NCI-H345 treated with DMSO at 0.1 percent for 48 hours (cell line): ENCODE results near the gene AKT3.

Experiments
- DNase-seq: peaks from one replicate; lab custom pipeline; 2025; ENCODE audit not compliant: unreplicated experiment; lab: John Stamatoyannopoulos, UW

AKT3 gene

DNA sequence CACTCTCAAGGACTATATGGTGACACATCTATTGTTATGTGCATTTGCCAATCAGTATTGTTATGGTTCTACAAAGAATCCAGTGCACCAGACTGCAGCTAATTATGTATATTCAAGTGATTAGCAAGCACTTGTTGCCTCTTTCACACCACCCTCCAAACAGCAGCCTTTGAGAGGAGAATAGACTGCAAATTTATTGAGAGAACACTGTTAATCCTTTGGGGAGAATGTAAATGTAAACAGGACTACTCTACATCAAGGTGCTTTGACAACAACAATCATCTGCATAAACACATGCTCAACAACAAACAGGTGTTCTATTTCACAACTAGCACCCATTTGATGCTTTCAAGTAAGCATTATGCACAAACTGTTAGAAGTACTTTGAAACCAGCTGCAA is 117.4 kb downstream of the AKT3 start:
- peak; percentile 74 for DNase-seq

DNA sequence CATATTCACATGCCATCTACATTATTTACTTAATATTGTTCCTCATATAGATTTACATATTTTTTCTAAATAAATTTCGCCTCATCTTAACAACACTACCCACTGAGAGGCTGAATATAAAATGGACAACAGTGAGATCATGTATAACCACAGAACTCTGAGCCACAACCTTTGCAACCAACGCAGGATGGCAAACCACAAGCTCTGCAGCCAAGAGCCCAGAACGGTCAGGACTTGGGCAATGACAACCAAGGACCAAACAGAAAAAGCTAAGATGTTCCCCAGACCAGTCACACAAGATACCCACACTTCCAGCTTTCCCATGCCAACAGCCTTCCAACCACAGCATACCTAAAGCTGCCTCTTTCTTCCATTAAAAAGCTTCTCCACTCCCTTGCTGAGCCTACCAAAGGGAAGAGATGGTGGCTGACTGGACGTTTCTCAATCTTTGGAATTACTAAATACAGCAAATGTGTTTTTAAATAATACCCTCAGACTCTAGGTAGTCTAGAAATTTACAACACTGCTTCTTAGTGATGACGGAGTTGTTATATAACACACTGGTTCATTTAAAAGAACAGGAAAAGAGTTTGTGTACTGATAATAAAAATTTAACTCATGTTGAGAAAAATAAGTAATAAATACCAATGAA is 117.9 kb downstream of the AKT3 start:
- DNase-seq = no peak

DNA sequence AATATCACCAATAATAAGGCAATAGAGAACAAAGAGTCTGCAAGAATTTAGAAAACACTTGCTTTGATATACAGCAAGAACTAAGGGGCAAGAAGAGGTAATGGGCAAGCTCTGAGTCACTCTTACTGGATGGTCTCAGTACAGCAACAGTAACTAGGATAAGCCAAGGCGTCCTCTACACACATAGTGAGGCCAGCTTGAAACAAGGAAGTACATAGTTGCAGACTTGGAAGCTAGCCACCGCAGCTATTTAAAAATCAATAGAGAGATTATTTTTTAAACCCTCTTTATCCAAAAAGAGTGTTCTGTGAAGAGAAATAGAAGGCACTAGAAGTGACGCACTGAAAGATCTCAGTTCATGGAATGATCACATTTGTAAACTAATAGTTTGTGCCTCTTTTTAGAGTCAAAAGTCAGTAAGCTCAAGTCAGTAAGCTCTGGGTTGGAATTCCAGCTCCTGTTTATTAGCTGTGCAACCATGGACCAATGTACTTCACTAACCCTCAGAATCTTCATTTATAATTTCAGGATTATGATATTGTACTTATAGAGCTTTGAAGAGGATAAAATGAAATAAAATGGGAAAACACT is 118.6 kb downstream of the AKT3 start:
- DNase-seq = no peak

DNA sequence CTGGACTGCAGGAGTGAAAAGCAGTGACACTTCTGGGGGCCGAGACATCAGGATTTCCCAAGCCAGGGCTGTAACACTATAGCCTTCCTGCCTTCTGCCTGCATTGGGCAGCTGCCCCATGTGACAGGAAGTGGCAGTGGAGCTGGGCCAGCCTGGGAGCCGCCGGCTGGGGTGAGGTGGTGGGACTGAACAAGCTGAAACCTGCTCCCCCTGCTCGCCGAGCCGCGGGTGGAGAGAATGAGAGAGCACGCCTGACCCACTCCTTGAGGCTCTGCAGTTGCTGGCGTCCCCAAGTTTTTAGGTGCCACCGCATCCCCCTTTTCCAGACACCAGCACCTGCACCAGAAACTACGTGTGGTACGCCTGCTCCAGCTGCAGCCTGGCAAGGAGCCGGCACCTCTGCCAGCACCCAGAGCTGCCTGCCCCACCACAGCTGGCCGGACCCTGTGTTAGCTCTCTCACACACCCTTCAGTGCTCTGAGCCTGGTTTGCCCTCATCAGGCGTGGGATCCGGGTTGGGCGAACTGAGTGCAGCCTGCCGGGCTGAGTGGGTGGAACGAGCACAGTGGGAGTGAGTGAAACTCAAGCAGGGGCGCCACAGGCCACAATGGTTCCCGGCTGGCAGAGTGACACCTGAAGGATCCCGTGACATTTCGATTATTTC is 119.4 kb downstream of the AKT3 start:
- DNase-seq = no peak

DNA sequence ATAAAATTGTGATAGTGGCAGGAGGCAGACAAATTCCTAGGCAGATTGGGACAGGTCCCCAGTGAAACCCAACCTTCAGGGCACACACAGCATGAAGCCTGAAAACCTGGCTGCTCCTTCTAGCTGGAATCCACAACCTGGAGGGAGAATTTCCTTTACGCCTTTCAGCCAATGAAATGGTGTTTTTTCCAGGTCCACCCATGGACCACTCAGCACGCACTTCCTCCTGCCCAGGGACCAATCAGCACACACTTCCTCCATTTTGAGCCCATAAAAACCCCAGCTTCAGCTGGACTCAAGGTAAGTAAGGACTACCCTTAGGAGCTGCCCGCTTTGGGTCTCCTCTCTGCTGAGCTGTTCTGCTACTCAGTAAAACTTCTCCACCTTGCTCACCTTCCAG is 120.1 kb downstream of the AKT3 start:
- no peak for DNase-seq

DNA sequence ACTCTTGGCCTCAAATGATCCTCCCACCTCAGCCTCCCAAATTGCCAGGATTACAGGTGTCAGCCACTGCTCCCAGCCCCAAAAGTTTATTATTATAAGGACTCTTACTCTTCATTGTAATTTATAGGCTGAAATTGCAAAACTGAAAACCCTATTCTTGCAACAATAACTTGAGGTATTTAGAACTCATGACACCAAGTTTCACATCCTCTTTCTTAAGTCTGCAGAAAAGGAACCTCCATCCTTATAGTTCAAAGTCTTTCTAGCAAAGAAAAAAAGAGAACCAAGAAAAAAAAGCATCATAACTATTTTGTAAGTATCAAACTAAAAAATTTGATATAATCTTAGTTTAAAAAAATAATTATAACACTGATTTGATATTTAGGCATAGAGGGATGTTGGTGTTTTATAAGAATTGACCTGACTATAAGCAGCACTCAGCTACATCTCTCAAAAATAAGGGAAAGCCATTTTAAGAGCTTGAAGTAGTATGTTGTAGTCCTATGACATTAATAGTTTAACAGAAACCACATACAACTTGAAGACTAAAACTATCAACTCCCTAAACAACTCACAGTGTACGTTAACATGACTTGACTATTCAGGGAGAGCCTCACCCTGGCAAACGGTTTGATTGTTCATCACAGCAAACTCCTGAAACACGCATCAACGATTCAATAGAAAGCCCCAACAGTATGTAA is 122.4 kb downstream of the AKT3 start:
- DNase-seq = no peak

DNA sequence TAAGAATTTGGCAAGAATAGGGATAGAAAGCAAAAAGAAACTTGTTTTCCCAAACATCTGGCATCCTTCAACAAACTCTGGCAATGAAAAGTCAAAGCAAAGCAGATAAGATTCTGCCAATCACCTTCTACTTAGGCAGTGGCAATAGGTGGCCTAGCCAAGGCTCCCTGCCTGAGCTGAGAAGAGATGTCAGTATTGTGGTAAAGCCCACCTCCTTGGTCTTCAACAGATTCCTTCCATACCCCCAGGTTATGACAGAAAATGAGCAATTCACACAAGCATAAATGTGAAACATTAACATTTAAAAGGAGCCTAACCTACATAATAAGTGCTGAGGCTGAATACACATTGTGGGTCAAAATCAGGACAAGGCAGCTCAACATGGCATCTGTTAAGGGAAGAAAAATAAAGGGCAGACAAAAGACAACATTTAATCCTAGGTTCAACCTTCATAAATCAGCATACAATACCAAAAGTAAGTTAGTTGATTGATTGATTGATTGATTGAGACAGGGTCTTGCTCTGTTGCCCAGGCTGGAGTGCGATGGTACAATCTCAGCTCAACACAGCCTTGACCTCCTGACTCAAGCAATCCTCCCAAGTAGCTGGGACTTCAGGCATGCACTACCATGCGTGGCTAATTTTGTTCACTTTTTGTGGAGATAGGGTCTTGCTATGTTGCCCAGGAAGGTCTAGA is 123.1 kb downstream of the AKT3 start:
- no peak for DNase-seq

DNA sequence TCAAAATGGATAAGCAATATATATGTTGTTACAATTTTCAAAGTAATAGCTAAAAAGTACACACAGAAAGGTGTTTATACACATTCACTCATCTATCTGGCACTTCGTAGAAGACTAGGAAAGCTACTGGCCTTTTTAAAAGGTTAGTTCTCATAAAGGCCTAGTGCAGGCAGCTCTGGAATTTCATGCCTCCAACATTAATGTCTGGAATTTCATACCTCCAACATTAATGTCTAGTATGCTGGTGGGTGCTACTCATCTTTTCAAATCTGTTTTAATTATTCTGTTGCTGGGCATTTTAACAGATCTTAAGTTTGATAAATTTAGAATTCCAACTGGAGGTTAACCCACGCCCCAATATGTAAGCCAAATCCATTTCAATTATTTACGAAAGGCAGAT is 124.2 kb downstream of the AKT3 start:
- DNase-seq = no peak

DNA sequence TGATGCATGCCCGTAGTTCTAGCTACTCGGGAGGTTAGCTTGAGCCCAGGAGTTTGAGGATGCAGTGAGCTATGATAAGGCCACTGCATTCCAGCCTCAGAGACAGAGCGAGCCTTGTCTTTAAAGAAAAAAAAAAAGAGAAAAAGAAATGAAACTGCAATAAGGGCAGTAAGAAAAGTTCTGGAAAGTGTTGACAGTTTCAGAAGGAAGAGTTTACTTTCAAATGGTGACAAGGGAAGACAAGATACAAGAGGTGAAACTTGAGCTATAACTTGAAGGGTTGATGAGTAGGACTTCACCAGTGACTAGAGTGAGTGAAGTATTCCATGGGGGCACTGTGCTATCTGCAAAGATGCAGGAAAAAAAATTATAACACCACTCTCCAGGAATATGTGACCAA is 125.0 kb downstream of the AKT3 start:
- no peak for DNase-seq

DNA sequence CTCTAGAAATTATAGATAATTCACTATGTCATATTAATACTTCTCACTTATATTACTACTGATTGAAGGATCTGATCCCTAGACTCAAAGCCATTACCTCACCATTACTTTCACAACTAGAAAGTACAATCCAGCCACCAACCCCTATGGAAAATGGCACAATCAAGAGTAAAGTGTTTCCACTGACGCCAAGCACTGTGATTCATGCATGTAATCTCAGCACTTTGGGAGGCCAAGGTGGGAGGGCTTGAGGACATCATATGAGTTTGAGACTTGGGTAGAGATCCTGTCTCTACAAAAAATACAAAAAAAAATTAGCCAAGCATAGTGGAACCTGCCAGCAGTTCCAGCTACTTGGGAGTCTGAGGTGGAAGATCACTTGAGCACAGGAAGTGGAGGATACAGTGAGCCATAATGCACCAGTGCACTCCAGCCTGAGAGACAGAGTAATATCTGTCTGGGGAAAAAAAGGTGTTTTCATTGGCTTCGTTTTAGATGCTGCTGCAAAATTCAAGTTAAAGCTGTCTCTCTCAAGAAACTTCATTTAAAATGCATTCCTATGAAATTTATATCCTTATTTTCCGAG is 126.5 kb downstream of the AKT3 start:
- no peak for DNase-seq

DNA sequence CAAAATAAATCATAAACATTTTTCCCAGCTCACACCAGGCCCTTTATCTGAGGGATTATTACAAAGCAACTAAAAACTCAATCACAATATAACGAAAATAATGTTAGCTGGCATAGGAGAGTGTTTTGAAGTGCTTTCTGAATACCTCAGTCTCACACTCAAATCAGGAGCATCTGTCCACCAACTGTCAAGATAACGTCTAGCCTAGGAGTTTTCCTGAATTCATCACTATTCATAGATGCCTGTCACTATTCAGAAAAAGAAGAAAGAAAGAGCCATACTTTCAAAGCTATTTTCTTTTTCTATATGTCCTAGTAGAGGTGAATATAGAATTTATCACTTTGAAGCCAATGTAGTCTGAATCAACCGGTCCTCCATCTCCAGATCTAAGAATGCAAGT is 127.0 kb downstream of the AKT3 start:
- DNase-seq = no peak

DNA sequence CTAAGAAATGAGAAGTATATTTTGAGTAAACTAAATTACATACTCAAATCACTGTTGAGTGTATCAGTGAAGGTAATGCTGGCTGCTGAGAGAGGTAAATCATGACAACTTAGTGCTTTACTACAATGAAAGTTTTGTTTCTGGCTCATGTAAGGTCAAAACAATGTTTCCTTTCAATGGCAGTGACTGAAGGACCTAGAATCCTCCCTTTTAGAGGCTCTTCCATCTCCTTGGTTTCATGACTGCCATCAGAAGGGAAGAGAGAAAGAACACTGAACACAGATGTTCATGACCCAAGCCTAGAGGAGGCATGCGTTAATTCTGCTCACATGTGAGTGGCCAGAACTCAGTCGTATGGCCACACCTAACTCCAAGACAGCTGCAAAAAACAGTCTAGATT is 130.6 kb downstream of the AKT3 start:
- DNase-seq = no peak

DNA sequence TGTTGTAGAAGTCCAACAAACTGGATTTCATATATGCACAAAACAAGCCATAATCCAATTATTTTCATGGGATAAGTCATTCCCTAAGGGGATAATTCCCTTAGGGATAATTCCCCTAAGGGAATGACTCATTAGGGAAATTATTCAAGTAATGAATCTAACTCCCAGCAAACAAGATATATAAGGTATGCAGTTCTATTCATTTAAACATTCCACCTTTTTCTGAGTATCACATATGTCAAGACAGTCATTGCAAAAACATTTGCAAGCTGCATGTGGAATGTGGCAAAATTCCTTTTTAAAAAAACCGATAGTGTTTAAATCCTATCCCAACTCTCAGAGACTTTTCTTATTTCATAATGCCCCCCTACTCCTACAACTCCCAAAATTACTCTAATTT is 131.2 kb downstream of the AKT3 start:
- DNase-seq = no peak

DNA sequence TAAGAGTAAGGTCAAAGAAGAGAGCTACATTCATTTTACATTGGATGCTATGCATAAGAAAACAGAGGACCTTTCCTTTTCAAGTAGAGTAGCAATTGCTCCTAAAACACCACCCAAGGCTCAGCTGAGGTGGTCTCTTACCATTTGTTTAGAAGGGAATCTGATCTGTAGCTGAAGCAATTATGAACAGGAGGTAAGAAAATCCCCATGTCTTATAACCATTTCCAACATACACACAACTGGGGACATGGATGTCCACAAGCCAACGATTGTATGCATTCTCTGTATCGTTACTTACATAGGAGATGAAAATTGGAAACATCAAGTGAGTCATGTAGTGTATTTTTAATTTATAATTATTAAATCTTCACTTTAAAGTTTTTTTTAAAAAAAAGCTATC is 132.0 kb downstream of the AKT3 start:
- no peak for DNase-seq

DNA sequence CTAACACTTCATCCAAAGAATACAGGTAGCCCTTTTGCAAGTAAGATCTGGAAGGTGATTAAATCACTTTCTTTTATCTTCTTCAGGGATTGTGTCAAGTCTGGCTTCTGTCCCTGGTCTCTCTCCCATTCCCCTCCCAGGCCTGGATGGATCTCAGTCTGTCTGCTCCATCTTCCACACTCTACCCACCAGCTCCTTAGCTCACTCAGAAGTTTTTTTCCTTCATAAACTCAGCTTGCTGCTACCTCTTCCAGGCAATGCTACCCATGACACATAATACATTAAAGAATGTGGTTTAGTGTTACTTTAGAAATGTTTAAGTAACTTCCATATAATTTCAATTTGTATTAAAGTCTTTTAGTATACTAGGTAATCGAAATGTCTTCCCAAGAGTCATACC is 133.1 kb downstream of the AKT3 start:
- DNase-seq = no peak

DNA sequence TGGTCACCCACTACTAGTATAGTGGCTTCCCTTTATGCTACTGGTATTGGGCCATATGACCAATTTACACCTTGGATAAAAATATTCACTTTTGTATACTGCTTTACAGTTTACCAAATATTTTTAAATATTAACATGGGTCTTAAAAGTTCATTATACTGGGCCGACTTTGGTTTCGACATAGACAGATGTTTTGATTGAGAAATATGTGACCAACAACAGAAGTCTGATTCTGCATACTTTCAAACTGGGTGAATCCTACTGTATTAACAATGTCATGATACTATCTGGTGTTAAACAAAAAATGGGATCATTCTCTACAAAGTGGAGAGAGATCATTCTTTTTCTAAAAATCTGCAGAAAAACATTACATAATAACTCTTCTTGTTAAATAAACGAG is 134.8 kb downstream of the AKT3 start:
- no peak for DNase-seq

DNA sequence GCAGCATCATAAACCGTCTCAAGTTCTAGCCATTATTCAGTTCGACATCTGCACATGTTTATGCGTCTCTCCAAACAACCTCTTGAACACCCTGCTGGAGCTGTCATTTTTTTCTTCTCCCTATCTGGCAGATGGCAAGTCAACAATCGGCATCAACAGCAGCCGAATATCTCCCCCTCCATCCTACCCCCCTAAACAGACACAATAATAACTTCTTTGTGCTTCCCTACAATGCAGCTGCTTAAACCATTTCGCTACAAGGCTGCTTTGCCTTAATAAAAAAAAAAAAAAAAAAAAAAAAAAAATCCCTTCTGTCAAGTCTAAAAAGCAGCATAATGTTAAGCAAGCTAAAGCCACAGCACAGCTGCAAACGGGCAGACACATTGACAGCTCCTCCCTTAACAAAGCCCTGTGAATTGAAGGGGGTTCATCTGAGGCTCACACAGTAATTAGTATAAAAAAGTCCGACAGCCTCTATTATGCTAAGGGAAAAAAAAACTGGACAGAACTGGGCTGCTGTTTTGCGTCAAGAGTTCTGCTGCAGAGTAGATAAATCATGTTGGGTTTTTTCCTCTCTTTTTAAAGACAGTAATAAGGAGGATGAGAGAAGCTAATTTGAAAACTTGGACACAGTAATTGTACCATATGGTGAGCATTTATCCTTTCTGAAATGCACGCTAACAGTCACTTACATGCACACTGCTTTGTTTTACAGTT is 136.4 kb downstream of the AKT3 start:
- DNase-seq = peak; percentile 93

DNA sequence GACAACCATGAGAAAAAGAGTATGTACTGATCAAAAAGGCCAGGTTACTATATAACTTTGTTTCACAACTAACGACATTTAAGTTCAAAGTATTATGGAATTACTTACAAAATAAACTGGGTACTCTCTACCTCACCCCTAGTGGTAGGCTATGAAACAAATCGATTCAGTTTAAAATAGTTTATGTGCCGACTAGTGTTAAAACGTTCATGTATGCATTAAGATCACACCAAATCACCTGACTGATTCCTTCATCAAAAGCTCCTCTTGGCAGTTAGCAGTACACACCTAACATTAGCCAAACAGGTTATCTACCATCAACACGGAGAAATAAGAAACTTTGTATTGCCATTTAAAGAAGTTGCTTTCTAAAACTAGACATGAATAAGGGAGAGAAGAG is 137.1 kb downstream of the AKT3 start:
- peak; percentile 56 for DNase-seq

DNA sequence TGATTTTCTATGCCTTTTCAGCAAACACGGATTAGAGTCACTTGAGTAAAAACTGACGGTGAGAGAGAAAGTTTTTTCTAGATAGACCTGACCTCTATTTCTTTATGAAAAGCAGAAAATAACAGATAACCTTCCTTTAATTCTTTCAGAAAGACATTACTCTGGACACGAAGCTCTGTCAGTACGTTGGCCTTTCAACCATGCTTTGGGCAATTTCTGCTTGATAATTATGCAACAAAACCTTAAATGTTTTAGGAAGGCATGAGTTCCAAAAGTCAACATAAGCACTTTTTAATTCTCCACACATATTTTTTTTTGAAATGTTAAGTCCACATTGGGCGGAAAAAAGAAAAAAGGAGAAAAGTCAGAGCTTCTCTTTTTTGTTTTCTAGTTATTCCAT is 137.8 kb downstream of the AKT3 start:
- DNase-seq = no peak

DNA sequence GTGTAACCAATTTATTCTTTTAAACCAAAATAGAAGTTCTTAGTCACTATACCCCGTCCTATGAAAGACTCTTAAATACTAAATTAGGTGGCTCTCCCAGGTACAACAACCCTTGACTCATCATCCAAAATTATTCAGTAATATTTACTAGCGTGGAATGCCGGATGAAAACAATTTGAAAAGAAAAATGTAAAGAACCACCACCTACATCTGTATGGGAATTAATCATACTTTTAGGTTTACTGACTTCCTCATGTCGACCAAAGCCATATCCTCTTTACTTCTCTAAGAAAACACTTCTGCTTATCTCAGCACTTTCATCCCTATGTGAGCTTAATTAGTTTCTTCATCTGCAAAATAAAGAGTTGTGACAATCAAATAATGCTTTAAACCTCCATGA is 139.6 kb downstream of the AKT3 start:
- DNase-seq = no peak

DNA sequence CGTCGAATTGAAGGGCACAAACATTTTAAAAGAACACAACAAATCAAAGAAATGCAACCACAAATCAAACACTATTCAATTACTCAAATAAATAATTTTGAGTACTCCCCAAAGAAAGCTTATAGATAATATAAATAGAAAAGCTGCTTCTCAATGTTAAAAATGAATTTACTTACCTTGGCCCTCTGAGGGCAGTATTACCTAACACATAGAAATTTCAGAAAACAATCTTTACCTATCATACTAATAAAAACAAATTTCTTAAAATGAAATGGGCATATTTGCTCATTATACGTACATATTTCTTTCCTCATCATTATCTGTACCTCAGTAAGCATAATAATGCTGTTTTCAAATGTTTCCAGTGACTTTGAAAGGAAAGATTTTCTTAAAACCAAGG is 141.8 kb downstream of the AKT3 start:
- no peak for DNase-seq
